Glomerular visceral epithelial cell (primary cell): ENCODE data around the gene SLC24A3.

Source experiments
- DNase-seq: peaks from one replicate; pipeline ENCODE4 v3.0.0-alpha.2; 2016; ENCODE audit errors: extremely low spot score

SLC24A3 gene

DNA sequence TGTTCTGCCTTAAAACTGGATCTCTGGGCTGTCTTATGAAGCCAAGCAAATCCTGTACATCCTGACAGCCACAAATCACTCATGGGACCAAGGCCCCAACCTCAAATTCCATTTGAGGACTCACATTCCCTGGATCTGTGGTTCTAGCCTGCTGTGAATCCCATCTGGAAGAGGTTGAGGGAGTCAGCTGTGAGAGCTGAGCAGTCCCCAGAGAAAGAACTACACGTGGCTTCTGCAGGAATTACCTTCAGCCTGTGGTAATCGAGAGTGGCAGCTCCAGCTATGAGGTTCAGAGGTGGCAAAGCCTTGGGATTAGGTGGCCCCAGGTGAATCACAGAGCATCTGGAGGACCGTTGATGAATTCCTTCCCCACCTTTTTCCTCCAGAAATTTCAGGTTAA lies 245.2 kb downstream of the SLC24A3 start:
- no peak for DNase-seq

DNA sequence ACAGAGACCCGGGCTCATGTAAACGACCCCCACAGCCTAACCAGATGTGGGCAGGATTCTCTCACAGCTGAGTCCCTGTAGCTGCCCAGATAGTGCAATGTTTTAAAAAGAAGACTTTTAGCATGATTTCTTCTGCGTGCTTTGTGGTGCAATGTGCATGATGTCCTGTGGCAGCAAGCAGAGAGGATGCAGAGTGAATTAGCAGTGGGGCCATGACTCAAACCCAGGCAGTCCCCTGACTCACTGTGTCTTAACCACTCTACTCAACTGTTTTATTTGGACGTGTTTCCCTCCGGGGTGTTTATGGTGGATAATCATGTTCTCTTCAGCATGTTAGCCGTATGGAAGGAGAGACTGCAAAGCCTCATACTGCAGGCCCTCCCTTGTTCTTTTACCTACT lies 247.9 kb downstream of the SLC24A3 start:
- DNase-seq = no peak

DNA sequence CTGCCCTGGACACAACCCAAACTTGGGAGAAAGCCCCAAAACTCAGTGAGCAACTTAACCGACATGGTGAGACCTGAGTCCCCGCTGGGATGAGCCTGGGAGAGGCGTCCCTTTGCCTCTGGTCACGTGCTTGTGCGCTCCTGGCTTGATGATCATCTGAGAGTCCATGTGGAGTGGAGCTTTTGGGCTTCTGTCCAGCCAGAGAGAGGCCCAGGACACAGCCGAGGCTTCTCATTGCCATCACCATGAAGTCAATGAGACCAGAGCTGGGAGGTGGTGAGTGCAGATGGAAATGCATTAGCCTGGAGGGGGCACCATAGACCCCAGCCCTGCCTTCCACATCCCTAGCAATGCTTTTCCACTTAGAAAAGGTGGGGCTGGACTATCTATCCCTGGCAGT lies 250.0 kb downstream of the SLC24A3 start:
- DNase-seq = no peak

DNA sequence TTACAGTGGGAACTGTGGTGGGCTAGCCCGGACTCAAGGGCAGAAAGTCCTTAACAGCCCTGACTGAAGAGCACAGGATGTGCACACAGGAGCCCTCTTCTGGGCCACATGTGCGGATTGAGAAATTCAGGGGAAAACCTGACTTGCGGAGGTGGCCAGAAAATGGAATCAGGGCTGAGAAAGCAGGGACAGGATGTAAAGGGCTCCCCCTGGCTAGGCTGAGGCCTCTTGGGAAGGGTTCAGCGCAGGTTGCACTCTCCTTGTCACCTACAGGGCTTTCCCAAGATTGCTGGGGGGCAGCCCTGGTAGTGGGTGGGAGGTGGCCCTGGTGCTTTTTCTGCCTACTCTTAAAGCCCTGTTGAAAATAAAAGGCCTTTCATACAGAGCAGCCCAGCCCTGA lies 251.2 kb downstream of the SLC24A3 start:
- no peak for DNase-seq

DNA sequence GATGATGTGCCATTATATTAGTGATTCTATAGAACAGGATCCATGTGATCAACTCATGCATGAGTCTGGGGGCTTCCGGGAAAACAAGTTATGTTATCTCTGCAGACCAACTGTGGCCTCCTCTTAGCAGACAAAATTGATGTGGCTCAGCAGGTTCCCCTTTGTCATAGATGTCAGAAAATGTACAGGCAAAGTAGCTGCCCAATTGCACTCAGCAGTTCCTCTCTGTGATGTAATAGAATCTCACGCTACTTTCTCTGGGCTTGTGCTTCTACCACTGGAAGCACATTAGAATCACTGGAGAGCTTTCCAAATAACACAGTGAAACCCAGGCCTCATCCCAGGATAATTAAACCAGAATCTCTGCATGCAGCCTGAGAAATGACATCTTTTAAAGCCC lies 253.1 kb downstream of the SLC24A3 start:
- no peak for DNase-seq

DNA sequence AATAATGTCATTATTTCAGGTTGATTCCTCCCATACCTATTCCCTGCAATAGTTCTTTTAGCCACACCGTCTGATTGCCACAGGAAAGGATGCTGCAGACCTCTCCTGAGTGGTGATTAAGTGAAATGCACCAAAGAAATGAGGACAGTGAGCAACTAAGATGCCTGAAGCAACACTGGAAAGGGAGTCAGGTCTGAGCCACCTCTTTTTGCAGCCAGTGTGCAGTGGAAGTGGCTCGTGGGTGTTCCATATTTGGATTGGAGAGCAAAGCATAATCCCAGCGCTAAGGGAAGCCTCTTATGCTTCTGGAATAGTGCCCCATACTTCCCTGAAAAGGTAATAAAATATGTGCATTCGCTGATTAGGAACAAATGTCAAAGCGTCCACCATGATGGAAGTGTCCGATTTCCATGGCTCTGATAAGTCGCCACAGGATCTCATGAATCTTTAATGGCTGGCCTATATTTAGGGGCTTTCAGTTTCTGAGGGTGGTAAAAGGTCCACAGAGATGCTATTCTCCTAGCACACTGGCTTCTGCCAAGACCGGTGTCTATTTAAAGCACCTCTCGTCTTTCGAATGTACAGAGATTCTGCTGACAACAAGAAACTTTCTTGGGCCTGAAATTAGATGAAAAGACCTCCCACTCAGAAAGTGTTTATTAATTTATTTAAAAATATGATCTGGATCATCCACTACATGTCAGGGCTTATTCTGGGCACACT lies 253.9 kb downstream of the SLC24A3 start:
- no peak for DNase-seq

DNA sequence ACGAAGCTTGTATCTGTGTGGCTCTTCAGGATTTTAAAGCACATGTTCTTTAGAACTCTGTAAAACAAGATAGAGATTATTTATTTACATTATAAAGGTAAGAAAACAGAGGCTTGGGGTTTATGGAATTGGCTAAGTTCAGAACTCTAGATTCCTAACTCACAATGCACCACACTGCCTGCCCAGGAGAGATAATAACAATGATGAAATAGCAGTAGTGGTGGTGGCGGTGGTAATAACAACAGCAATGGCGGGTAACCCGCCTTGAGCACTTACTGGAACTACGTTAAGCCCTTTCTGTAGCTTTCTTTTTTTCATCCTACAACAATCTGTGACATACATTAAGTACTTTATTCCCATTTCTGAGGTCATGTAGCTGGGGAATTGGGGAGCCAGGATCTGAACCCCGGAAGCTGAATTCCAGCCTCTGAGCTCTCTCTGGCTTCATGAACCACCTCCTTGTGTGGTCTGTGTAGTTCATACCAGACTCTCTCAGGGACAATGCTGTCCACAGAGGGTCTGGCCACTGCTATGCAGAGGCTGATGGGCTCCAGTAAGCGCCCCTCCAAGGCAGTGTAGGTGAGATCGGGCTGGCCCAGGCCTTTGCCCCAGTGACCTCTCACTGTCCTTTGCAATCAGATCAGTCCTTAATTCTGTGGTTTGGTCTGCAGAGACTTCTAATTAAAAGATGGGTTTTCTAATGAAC lies 260.9 kb downstream of the SLC24A3 start:
- no peak for DNase-seq

DNA sequence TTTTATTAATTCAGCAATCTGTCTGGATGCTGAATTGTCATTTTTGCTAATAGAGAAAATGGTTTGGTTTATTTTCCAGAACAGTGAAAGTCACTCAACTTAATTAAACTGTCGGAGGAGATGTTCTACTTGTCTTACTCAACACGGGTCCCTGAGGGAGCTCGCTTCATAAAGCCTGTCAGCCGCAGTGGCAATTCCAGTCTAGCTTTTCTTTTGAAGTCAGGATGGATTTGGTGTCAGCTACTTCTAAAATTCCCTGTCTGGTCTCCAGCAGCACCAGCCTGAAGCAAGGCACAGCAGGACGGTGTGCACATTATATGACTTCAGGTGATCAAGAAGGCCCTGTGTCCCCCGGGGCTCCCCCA lies 261.5 kb downstream of the SLC24A3 start:
- no peak for DNase-seq

DNA sequence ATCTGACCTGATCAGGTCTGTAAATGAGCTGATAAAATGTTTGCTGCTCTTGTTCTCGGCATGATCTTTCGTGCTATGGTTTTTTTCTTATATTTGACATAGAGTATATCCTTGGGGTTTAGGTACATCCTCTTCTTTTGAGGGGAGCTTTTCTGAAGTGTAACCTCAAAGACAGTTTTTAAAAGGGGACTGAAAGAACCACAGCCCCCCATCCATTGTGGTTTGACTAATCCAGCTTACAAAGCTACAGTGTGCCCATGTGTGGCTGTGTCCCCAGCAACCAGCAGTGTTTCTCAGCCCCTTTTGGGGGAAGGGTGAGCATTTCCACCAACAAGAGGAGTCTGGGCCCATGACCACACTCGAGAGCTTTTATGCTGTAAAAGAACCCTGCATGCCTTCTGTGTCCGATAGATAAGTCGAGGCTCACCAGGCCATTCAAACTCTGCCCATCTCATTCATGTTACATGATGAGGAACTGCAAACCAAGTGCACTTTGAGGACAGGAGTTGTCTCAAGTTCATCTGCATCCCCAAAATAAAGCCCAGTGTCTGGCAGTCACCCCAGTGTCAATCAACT lies 266.0 kb downstream of the SLC24A3 start:
- no peak for DNase-seq

DNA sequence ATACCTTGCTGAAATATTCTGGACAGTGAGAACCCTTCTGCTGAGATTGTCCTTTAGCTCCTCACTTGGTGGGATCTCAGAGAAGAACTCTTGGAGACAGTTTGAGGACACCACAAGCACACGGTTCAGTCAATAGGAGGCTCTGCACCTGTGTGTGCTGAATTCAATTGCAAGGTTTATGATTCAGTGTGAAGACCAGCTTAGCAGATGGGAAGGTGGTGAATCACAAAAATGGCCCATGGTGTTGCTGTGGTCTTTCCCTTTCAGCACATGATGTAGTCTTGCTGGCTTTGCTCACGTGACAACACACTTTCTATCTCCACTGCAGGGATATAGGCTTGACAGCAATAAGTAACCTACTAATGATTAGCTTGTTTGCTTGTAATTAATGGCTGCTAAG lies 270.3 kb downstream of the SLC24A3 start:
- no peak for DNase-seq

DNA sequence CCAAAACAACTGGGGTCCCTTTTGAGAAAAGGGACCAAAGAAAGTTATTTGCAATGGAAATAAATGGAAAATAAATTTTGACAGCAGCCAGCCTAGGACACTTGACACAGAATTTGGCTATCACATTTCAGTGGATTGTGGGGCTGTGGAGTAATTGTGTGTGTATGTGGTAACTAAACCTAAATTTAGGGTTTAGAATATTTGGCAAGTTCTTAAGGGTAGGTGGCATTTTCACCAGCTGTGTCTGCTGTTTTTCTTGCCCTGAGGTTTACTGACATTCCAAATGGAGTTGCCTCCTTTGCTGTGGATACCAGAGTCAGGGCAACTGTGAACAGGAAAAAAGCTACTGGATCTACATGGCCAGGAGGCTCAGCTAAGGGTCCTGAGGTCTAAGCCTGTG lies 270.9 kb downstream of the SLC24A3 start:
- no peak for DNase-seq

DNA sequence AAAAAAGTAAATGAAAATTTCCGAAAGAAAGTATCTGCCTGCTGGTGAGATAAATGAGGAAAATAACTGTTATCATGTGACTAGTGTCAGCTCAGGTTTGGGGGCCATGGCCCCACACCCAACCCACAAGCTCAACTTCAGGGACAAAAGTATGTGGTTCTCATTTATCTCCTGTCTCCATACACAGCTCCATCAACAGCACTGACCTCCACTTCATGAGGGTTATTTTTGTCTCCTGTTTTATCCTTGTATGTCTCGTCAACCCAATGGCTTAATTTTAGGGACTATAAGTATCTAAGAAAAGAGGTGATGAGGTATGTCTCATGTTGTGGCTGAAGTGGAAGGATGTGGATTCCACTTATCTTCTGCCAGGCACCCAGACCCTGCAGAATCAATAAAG lies 274.0 kb downstream of the SLC24A3 start:
- DNase-seq = no peak

DNA sequence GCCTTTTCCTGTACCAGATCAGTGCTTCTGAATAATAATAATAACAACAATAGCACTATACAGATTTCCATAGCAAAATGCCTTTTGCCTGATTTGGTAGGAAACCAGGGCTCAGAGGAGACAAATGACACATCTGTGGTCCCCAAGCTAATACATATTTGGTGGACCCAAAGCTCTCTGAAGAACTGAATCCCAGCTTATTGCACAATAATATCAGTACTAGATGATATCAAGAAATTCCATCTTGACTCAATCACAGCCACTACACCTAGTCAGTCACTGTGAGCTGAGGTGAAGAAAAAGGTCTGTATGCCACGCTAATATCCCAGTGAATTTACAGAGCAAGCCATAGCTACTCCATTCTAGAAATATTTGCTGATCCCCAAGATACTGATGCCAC lies 275.0 kb downstream of the SLC24A3 start:
- DNase-seq = no peak

DNA sequence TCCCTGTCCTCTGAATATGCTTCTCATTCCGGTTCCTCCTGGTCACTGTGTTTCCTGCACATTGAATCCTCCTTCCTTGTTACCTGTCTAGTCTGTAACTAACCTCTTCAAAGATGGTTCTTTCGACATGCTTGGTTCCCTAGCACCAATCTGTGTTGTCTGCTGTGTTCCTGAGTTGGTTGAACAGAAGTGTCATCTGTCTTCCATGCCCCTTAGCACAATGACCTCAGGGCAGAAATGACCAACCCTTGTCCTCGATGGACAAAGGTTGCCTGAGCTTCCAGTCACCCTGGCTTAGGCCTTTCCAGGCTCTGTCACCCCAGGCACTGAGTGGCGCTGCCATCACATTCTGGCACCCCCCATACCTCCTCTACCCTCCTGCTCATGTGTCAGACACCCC lies 278.8 kb downstream of the SLC24A3 start:
- no peak for DNase-seq

DNA sequence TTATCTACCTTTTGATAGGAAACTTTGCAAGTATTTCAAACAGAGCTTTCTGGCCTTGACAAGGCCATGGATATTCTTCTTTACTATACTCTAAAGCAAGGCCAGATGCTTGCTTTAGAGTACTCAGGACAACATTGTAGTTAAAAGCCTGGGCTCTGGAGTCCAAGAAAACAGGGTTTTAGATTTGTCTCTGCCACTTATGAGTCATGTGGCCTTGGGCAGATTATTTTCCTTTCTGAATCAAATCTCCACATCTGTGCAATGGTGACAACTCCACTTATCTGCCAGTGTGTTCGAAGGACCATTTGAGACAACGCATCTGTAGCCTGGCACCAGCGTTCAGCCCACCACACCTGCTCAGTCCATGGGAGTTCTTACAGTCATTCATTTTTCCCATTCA lies 279.7 kb downstream of the SLC24A3 start:
- DNase-seq = no peak

DNA sequence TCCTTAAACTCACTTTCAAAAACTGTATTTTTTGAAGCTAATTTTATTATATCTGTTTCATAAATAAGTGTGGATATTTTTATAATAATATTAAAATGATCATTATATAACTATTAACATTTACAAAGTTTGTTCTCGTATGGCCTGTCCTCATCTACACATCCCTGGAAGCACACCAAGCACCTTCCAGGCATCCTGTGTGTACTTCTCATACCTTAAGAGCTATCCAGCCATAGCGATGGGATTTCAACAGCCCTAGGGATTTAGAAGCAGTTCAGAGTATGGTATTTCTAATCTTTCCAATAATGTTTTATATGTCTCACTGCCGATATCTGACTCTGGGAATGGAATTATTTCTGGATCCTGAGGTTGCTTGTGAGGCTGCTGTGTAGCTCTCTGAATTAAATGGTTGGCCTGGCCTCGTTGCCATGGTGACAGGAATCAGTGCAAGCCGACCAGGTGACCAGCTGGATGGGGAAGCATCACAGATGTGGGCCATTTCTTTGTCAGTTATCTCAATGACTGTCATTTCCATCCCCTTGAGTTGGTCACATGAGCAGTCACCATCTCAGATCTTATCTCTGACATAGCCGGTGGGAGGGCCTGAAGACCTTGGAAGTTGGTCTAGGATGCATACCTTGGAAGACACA lies 280.4 kb downstream of the SLC24A3 start:
- no peak for DNase-seq

DNA sequence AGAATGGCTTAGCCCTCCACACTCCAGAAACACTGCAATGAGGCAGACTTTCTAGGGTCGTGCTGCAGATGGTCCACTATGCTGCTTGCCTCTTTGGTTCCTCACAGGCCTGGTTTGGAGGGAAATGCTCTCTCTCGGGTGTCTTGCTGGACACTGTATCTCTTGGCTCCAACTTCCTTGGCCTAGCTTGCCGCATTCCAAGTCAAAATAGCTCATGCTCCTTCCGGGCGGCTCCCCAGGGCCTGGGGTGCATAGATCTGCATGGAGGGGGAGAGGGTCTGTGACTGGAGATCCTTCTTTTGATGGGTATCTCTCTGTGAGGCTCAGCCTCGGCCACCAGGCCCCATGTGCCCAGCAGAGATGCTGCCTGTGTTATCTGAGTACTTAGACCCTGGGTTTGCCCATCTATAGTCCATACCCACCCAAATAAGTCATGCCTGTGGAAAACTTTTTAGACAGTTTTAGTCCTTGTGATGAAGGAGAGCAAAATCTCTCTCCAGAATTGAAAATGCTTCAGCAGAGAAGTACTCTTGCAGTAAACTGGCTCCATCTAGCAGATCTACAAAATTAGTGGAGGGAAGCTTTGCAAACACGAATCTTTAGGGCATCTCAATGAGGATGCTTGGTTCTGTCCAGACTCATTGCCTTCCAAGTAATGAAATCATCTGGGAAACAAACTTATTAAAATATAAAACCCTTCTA lies 281.5 kb downstream of the SLC24A3 start:
- no peak for DNase-seq

DNA sequence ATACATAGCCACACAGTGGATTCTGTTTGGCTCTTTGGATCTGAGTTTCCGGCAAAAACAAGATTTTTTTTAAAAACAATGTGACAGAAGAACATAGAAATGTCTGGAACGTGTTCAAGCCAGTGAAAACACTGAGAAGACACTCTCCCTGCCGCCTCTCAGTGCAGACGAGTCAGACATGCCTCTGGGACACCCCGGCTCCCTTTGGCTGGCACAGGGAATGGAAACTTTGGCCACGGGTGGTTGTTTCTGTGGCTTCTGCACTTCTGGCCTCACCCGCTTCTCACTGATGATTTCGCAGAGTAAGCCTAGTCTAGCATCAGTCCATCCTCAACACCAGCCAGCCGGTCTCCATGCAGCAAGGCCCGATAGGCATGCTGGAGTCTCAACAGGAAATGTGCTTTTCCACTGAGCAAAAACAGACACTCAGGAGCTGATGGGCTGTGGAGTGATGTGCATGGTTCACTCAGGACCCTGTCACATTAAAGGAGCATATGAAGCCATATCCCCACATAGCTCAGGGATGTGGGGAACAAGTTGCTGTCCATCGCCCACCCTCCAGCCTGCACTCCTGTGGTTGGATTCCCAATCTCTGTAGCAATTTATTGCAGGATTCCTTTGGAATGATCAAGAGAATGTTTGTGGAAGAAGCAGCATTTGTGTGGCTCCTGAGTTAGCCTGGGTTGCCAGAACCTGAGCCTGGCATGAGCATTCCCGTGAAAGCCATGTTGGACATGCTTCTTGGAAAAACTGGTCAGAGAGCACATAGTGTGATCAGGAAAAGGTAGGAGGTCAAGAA lies 283.7 kb downstream of the SLC24A3 start:
- no peak for DNase-seq

DNA sequence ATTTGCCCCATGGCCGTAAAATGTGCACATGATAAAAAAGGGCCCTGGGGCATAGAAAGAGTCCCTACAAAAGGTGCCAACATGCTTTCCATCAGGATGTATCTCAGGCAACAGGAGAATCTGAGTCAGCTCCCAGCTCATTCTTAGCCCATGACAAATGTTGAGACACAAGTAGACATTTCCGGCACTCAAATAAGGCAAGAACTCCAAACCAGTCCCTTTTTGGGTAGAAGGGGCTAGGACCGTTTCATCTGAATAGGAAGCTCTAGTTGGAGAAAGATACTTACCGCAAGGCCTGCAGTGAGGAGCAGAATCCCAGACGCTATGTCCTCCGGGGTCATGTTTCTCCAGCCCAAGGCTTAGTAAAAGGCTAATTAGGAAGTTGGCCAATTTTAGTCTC lies 284.6 kb downstream of the SLC24A3 start:
- DNase-seq = no peak

DNA sequence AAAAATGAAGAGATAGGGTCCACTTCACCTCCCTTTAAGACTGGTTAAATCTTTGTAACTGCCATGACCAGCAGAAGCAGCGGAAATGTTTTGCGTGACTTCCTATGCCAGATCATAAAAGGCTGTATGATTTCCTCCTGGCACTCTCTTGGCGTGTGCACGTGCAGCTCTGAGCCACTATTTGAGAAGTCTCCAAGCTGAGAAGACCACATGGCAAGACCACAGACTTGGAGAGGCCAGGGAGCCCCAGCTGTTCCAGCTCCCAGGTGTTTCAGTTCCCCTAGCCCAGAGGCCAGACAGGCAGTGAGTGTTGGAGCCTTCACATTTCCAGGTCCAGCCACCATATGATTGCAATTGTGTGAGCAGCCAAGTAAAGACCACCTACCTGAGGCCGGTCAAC lies 286.3 kb downstream of the SLC24A3 start:
- DNase-seq = no peak

DNA sequence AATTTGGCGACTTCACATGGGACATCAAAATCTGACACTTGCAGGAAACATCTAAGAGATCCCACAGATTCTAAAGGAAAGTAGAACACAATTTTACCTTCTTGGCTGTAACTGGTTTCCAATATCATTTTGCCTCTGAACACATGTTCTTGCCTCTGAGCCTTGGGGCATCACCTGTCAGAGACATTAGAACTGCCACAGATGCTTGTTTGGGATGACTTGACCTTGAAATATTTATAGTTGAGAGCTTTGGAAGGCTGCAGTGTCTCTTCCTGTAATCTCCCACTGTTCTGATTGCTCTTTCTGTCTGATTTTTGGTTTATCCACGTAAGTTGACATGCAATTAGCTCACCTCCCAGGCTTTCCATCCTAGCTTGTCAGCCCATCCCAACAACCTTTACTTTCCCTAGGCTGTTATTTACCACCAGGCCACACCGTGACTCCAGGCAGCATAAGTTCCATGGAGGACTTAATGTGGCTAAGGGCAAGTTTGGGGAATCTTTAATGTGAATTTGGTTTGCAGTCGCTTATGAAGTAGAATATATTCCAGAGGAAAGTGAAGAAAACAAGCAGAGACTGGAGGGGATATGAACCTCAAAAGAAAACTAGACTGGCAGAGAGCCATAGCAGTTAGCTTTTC lies 289.2 kb downstream of the SLC24A3 start:
- DNase-seq = no peak
